LNCAP (cell line): ENCODE data around the gene MPPED2.

ENCODE experiments used
- CTCF ChIP-seq: fragments of 450-650 bp; IDR thresholded peaks from 2 replicates; pipeline ENCODE4 v1.5.1; 2017; ENCODE audit warnings: mild to moderate bottlenecking

Gene MPPED2

GRCh38 chr11:30414244-30414643, 171.9 kb downstream of the MPPED2 start:
- no peak for TF ChIP-seq CTCF

GRCh38 chr11:30412509-30412908, 173.6 kb downstream of the MPPED2 start:
- no peak for TF ChIP-seq CTCF

DNA sequence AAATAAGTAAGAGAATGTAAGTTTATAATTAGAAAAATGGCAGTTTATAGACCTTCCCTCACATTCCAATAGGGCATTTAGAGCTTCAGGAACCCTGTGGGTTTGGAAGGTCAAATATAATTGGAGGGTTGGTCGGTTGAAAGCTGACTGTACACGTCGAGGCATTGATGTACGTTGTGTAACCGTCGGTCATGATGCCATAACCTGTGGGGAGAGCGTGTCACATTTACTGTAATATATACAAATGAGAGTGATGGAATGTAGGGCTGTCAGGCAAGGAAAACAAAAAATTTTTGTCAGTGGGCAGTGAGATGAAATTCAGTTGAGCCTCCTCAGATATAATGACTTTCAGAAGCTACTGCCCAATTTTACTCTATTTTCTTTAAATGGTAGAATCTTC, 174.8 kb downstream of the MPPED2 start:
- no peak for TF ChIP-seq CTCF

DNA sequence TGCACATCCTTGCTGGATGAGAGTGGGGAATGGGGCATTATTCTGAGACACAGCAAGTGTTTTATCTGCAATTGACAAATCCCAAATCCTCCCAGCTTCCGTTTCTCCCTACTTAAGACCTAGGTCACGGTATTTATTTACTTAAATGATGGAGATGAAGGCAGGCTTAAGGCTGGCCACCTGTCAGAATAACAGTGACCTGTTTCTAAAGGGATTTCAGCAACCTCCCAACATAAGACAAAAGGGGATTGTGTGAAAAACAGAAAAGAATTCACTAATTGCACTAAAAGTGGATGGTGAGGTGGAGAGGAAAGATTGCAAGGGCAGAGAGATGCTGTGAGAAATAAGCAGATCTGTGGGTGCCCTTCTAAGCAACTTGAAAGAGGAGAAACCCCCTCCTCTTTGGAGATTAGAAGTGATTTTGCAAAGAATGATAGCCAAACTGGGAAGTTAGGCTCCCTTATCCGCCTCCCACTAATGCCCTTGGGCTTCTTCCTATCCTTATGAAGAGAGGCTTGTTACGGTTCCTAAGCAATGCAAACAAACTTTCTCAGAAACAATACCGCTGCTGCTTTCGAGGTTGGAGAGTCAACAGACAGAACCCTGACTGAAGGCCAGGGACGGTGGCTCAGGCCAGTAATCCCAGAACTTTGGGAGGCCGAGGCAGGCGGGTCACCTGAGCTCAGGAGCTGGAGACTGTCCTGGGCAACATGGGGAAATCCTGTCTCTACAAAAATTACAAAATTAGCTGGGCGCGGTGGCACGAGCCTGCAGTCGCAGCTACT, 179.0 kb downstream of the MPPED2 start:
- TF ChIP-seq CTCF: no peak

GRCh38 chr11:30405385-30405784, 180.8 kb downstream of the MPPED2 start:
- no peak for TF ChIP-seq CTCF

DNA sequence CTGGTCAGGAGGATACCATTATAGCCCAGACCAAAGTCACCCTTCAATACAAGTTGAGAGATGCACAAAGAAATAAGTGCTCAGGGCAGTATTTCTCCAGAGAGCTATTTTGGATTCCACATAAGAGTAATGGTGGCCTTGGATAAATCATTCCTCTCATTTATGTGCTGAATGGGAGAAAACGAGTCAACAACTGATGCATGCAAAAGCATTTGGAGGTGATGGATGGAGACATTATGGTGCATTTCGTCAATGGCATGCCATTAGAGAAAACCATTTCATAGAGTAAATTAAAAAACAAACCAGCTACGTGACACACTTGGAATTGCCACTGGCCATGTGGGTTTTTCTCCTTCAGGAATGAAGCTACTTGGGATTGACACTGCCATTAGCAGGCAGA, 182.0 kb downstream of the MPPED2 start:
- TF ChIP-seq CTCF: no peak

DNA sequence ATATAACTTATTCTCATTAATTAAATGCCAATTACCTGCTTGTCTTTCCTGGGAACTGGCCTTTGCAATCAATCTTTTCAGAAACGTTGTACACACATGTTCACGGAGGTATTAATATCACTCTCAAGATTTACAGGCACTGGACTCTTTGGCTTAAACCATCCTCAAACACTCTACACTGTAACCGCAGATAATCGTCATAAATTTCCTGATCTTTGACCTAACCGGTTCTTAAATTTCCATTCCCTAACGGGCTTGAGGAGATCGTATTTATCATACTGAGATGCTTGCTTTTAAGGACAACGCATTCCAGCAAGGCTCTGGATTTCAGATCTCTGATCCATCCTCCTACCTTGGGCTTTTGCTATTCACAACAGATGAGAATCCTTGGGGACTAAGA, 190.4 kb downstream of the MPPED2 start:
- no peak for TF ChIP-seq CTCF

DNA sequence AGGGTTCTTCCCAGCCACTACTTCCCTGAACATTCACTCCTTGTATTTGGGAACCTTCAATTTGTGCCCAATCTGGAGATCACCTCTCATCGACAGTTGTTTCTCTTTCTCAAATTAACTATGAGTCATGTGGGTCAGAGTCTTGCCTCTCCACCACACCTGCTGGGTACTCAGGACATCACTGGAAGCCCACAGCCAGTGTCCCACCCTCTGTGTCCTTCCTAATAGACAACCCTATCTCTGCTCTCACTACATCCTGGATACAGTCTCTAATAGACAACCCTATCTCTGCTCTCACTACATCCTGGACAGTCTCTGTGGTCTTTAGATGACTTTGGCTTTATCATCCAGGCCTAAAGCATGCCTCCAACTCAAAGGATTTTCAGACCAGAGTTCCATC, 193.1 kb downstream of the MPPED2 start:
- TF ChIP-seq CTCF: no peak
